GM21360 (cell line): ENCODE data around the gene GRIFIN.

ENCODE experiments used
- ATAC-seq: cut with Tn5 transposase; IDR thresholded peaks from one replicate; pipeline ENCODE4 v1.9.1; 2021; ENCODE audit warnings: mild to moderate bottlenecking, moderate library complexity; ENCODE audit not compliant: unreplicated experiment

GRIFIN gene

GRCh38 chr7:2513702-2514101, 37.5 kb upstream of the GRIFIN start:
- ATAC-seq, result no peak

GRCh38 chr7:2512713-2513112, 36.5 kb upstream of the GRIFIN start:
- no peak for ATAC-seq

- ATAC-seq, result no peak
Observed at GRCh38 chr7:2512179-2512661, 36.0 kb upstream of the GRIFIN start.

GRCh38 chr7:2511769-2512168, 35.6 kb upstream of the GRIFIN start:
- ATAC-seq, result no peak

- ATAC-seq, result no peak
Observed at GRCh38 chr7:2510909-2511768, 34.9 kb upstream of the GRIFIN start.

GRCh38 chr7:2510130-2510776, 34.1 kb upstream of the GRIFIN start:
- no peak for ATAC-seq

- ATAC-seq, result no peak
Observed at GRCh38 chr7:2509298-2509906, 33.2 kb upstream of the GRIFIN start.

GRCh38 chr7:2508327-2509215, 32.4 kb upstream of the GRIFIN start:
- ATAC-seq, result no peak

- ATAC-seq, result no peak
Observed at GRCh38 chr7:2507917-2508306, 31.7 kb upstream of the GRIFIN start.

GRCh38 chr7:2507208-2507916, 31.2 kb upstream of the GRIFIN start:
- ATAC-seq, result no peak

GRCh38 chr7:2505401-2505800, 29.2 kb upstream of the GRIFIN start:
- no peak for ATAC-seq

- ATAC-seq, result no peak
Observed at GRCh38 chr7:2504889-2505375, 28.7 kb upstream of the GRIFIN start.

- ATAC-seq, result no peak
Observed at GRCh38 chr7:2504128-2504888, 28.1 kb upstream of the GRIFIN start.

- no peak for ATAC-seq
Observed at GRCh38 chr7:2503056-2503941, 27.1 kb upstream of the GRIFIN start.

- no peak for ATAC-seq
Observed at GRCh38 chr7:2502647-2502966, 26.4 kb upstream of the GRIFIN start.

- ATAC-seq, result no peak
Observed at GRCh38 chr7:2501947-2502646, 25.9 kb upstream of the GRIFIN start.

- ATAC-seq, result no peak
Observed at GRCh38 chr7:2500701-2501100, 24.5 kb upstream of the GRIFIN start.
